Measurements from ENCODE around the gene PTCD3. TPM values are rescaled to one million over a fixed set of nuclear protein-coding genes. Genes with fewer than 3 reads are reported as not detected.
A peak's percentile ranks its signal among the peaks of the same experiment; 100 is the strongest.

Gene PTCD3
- total and polyA plus RNA-seq, 2 of the 4 experiments (the other 2 are of a cell fraction), result 44.0 to 48.9 TPM

DNA sequence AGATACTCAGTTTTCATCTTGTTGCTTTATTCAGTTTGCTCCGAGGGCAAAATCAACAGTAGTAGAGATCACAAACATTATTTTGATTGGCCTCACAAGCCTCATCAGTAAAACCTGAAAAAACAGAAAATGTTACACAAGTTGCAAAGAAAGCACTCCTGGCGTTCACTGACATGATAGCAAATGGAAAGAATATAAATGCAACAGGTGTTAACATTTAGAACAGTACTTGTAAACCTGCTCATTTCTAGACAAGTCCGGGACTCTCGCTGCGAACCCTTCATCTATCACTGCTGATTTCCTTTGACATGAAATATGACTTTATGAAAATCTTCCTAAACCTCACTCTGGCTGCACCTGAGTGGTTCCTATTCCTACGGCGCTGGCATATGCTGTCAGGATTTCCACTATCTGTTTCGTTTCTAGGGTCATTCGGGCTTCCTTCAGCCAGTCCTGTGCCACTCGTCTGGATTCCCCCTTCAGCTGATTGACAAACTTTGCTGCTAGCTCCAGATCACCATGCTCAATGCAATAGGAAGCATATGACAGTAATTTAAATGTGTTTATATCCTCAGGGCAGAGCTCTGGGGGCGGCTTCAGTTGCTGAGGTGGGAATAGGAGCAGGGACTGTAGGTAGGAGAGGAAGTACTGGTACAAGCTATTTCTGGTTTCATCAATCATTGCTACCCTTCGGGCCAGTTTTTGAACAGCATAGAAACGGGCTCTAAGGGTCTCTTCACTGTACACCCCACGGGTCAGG is 38.1 kb downstream of the PTCD3 start:
- H2AK9ac ChIP-seq (replicated peaks; ENCODE audit: low read depth, low read length, poor library complexity), result no peak overlapping the region
- no peak overlapping the region for H3K18ac ChIP-seq (ENCODE audit: low read depth, low read length)
- H3K79me1 ChIP-seq (ENCODE audit: low read depth in 1 of 2, low read length in 2 of 2), result no peaks in the 10 kb centered on the region
- H2BK120ac ChIP-seq (ENCODE audit: low read depth, low read length), result no peak overlapping the region
- no peak overlapping the region for H3K9ac ChIP-seq (ENCODE audit: low read depth, low read length)
- H4K8ac ChIP-seq (ENCODE audit: low read depth in 2 of 2, low read length in 2 of 2), result no peak overlapping the region
- H4K5ac ChIP-seq (ENCODE audit: low read depth, low read length), result no peak overlapping the region
- TF ChIP-seq, protein P1, sequence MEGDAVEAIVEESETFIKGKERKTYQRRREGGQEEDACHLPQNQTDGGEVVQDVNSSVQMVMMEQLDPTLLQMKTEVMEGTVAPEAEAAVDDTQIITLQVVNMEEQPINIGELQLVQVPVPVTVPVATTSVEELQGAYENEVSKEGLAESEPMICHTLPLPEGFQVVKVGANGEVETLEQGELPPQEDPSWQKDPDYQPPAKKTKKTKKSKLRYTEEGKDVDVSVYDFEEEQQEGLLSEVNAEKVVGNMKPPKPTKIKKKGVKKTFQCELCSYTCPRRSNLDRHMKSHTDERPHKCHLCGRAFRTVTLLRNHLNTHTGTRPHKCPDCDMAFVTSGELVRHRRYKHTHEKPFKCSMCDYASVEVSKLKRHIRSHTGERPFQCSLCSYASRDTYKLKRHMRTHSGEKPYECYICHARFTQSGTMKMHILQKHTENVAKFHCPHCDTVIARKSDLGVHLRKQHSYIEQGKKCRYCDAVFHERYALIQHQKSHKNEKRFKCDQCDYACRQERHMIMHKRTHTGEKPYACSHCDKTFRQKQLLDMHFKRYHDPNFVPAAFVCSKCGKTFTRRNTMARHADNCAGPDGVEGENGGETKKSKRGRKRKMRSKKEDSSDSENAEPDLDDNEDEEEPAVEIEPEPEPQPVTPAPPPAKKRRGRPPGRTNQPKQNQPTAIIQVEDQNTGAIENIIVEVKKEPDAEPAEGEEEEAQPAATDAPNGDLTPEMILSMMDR (conservative IDR thresholded peaks at IDR 0.05; ENCODE audit: low read depth, low read length), result no peak
- TF ChIP-seq POLR2A (IDR thresholded peaks at IDR 0.05; ENCODE audit: low read depth, low read length) (no peak), SMC3 (IDR thresholded peaks at IDR 0.05; ENCODE audit: low read depth, low read length) (no peak)
- TF ChIP-seq, protein P2, sequence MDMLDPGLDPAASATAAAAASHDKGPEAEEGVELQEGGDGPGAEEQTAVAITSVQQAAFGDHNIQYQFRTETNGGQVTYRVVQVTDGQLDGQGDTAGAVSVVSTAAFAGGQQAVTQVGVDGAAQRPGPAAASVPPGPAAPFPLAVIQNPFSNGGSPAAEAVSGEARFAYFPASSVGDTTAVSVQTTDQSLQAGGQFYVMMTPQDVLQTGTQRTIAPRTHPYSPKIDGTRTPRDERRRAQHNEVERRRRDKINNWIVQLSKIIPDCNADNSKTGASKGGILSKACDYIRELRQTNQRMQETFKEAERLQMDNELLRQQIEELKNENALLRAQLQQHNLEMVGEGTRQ (IDR thresholded peaks at IDR 0.05; ENCODE audit: low read depth, low read length), result no peak
- no peak overlapping the region for H2AFZ ChIP-seq (replicated peaks; ENCODE audit: low read length, poor library complexity)
- no peak overlapping the region for H2BK20ac ChIP-seq (ENCODE audit: low read depth, low read length)
- no peak overlapping the region for H3K14ac ChIP-seq (replicated peaks; ENCODE audit: low read depth, low read length)
- H3K27ac ChIP-seq (ENCODE audit: insufficient read depth, low read length), result no peak overlapping the region
- no peaks in the 10 kb centered on the region for H3K4me1 ChIP-seq (ENCODE audit: control insufficient read depth, insufficient read depth, low read length)
- in situ Hi-C loops (cut with MboI; ENCODE audit: low sequenced_read_pairs) (no loop called here), intact Hi-C loops (cut with micrococcal nuclease) (loop anchor here (10.0 kb wide), 1 partner anchor 321 kb away; no protein-coding TSS in a partner anchor), dilution Hi-C loops (cut with HindIII; ENCODE audit: low sequenced_read_pairs, unreplicated experiment) (no loop called here)
- H2AK5ac ChIP-seq (ENCODE audit: low read depth, low read length), result no peak overlapping the region
- no peak for DNase-seq
- POLR2A ChIA-PET (ENCODE audit: unreplicated experiment), result no interaction called here
- 100% methylated on average over 3 of the region's 14 CpGs; no CpG with 5 or more reads in 1 of the 2 experiments for WGBS, 2 experiments (ENCODE audit: extremely low coverage in 2 of 2, insufficient read length in 1 of 2)
- H4K91ac ChIP-seq (ENCODE audit: insufficient read depth, low read depth, low read length), result no peak overlapping the region
- H3K4ac ChIP-seq (ENCODE audit: low read depth, low read length), result no peak overlapping the region
- H3K9me1 ChIP-seq (ENCODE audit: insufficient read depth, low read length), result no peaks in the 10 kb centered on the region
- no peak overlapping the region for H2BK15ac ChIP-seq (ENCODE audit: low read depth, low read length)
- H4K20me1 ChIP-seq (ENCODE audit: insufficient read depth, low read length), result peaks cover 3% of the 10 kb centered on the region; the same call in 1 of the 2 replicates
- H3K23ac ChIP-seq (ENCODE audit: low read depth, low read length), result no peak overlapping the region
- H3K4me2 ChIP-seq (ENCODE audit: low read depth, low read length), result no peak overlapping the region
- H3K36me3 ChIP-seq (ENCODE audit: control insufficient read depth, insufficient read depth, low read length), result peaks cover 55% of the 10 kb centered on the region
- ATAC-seq (ENCODE audit: low read depth), result no peak
- no peak overlapping the region for H3K56ac ChIP-seq (ENCODE audit: extremely low read depth, insufficient read depth, low read length)
- no peak overlapping the region for H3K4me3 ChIP-seq (ENCODE audit: insufficient read depth, low read depth, low read length)
- no peak overlapping the region for H2BK5ac ChIP-seq (ENCODE audit: low read depth, low read length, poor library complexity, severe bottlenecking)
- no peaks in the 10 kb centered on the region for H3K27me3 ChIP-seq (ENCODE audit: control insufficient read depth, insufficient read depth, low read length)
- no peaks in the 10 kb centered on the region for H3K9me3 ChIP-seq (ENCODE audit: control insufficient read depth, insufficient read depth, low read length)
- CTCF ChIA-PET, result no interaction called here
- BruUV-seq (replicated peaks), result TSS peak; percentile 96
